ENCODE measurements around the gene UBE2K.

DNA sequence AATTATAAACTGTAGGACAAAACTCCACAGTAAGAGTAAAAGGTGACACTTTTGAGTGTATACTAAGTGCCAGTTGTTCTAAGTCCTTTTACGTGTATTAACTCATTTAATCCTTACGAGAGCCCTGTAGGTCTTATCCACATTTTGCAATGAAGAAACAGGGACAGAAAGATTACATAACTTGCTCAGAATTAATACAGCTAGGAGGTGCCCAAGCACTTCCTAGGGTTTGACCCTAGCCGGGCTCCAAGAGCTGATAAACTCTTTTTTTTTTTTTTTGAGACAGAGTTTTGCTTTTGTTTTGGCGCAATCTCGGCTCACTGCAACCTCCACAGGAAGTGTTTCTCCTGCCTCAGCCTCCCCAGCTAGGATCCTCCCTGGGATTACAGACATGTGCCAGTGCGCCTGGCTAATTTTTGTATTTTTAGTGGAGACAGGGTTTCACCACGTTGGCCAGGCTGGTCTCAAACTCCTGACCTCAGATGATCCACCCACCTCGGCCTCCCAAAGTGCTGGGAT, 110.4 kb downstream of the UBE2K start:
- TF ChIP-seq, protein P1, sequence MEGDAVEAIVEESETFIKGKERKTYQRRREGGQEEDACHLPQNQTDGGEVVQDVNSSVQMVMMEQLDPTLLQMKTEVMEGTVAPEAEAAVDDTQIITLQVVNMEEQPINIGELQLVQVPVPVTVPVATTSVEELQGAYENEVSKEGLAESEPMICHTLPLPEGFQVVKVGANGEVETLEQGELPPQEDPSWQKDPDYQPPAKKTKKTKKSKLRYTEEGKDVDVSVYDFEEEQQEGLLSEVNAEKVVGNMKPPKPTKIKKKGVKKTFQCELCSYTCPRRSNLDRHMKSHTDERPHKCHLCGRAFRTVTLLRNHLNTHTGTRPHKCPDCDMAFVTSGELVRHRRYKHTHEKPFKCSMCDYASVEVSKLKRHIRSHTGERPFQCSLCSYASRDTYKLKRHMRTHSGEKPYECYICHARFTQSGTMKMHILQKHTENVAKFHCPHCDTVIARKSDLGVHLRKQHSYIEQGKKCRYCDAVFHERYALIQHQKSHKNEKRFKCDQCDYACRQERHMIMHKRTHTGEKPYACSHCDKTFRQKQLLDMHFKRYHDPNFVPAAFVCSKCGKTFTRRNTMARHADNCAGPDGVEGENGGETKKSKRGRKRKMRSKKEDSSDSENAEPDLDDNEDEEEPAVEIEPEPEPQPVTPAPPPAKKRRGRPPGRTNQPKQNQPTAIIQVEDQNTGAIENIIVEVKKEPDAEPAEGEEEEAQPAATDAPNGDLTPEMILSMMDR (IDR thresholded peaks at IDR 0.05 in 4 of 5, conservative IDR thresholded peaks at IDR 0.05 in 1 of 5): no peak
- no peak for TF ChIP-seq POLR2A (IDR thresholded peaks at IDR 0.05)
